PC-9 (cell line): ENCODE data around the gene SPATS2L. TPM values are rescaled to one million over a fixed set of nuclear protein-coding genes. Genes with fewer than 3 reads are reported as not detected.

Experiments used
- BruUV-seq: library from RNA; stranded (reverse); fragments of 400-500 nt; replicated peaks from 2 replicates; lab custom pipeline; 2021; lab: Mats Ljungman, UMichigan
- CTCF ChIA-PET: fragments of 300-600 bp; sonication (Branson Sonifier 250); formaldehyde crosslinking; loops from one replicate; lab custom pipeline; 2022; ENCODE audit warnings: antibody characterized with exemption; lab: Charles Lee
- POLR2A ChIA-PET: fragments of 300-600 bp; sonication (Branson Sonifier 250); formaldehyde crosslinking; loops from one replicate; lab custom pipeline; 2022; ENCODE audit warnings: antibody characterized with exemption; ENCODE audit not compliant: unreplicated experiment; lab: Charles Lee
- DNase-seq, 2 experiments: peaks; one replicate each; pipeline versions ENCODE4 v3.0.0 to v3.0.0-alpha.2; 2015 to 2022; ENCODE audit warnings: mixed read lengths in 1 of 2
- H2AFZ ChIP-seq: fragments of 200-600 bp; sonication (generic); 2 replicates; pipeline ENCODE4 v1.8.1; 2017; ENCODE audit warnings: antibody characterized with exemption
- H3F3A ChIP-seq: fragments of 200-600 bp; sonication (generic); 2 replicates; pipeline ENCODE4 v1.8.1; 2017; ENCODE audit warnings: antibody characterized with exemption, mild to moderate bottlenecking, low read depth; ENCODE audit not compliant: insufficient read depth
- H3K27ac ChIP-seq: fragments of 200-600 bp; sonication (generic); 2 replicates; pipeline ENCODE4 v1.6.1; 2016; ENCODE audit warnings: mixed run types
- H3K27me3 ChIP-seq: fragments of 200-600 bp; sonication (generic); 2 replicates; pipeline ENCODE4 v1.6.1; 2016; ENCODE audit warnings: low read depth, mixed run types; ENCODE audit not compliant: insufficient read depth
- H3K36me3 ChIP-seq: fragments of 200-600 bp; sonication (generic); 2 replicates; pipeline ENCODE4 v1.6.1; 2016; ENCODE audit warnings: low read depth, mixed run types
- H3K4me1 ChIP-seq: fragments of 200-600 bp; sonication (generic); replicated peaks from 2 replicates; pipeline ENCODE4 v1.6.1; 2016; ENCODE audit warnings: mixed run types; ENCODE audit not compliant: insufficient read depth
- H3K4me2 ChIP-seq: fragments of 200-600 bp; sonication (generic); 2 replicates; pipeline ENCODE4 v1.6.1; 2017; ENCODE audit warnings: mixed run types
- H3K4me3 ChIP-seq: fragments of 200-600 bp; sonication (generic); 2 replicates; pipeline ENCODE4 v1.6.1; 2016; ENCODE audit warnings: mixed run types
- H3K79me2 ChIP-seq: fragments of 200-600 bp; sonication (generic); 2 replicates; pipeline ENCODE4 v1.6.1; 2017; ENCODE audit warnings: low read depth, mixed run types
- H3K9me2 ChIP-seq: fragments of 200-600 bp; sonication (generic); 2 replicates; pipeline ENCODE4 v1.8.1; 2017; ENCODE audit warnings: mild to moderate bottlenecking; ENCODE audit not compliant: insufficient read depth
- H3K9me3 ChIP-seq: fragments of 200-600 bp; sonication (generic); 2 replicates; pipeline ENCODE4 v1.8.1; 2016; ENCODE audit warnings: low read depth; ENCODE audit not compliant: insufficient read depth
- H4K20me1 ChIP-seq: fragments of 200-600 bp; sonication (generic); 2 replicates; pipeline ENCODE4 v1.8.1; 2017; ENCODE audit not compliant: insufficient read depth
- CTCF ChIP-seq: fragments of 200-600 bp; sonication (generic); conservative IDR thresholded peaks from 2 replicates; pipeline ENCODE4 v1.6.1; 2017; ENCODE audit warnings: mixed run types, antibody characterized with exemption, mild to moderate bottlenecking, moderate library complexity
- EZH2 ChIP-seq: fragments of 200-600 bp; sonication (generic); IDR thresholded peaks from 2 replicates; pipeline ENCODE4 v1.8.0; 2017; ENCODE audit warnings: antibody characterized with exemption, low read depth
- intact Hi-C: fragments of 100-400 bp; cut with micrococcal nuclease; formaldehyde crosslinking; loops from one replicate; pipeline ENCODE4 v1.10.0; 2022; ENCODE audit not compliant: unreplicated experiment
- total RNA-seq: library from RNA; stranded (reverse); gene quantifications from 2 replicates; pipeline ENCODE4 v1.2.3, GENCODE V29; 2021

Gene SPATS2L
- total RNA-seq, 1 experiment from 2014 or later: 199 TPM

- Histone ChIP-seq H3K9me2 (no peaks in the 10 kb centered on the region), H3K4me2 (no peak overlapping the region), H3K27ac (no peak overlapping the region), H3K27me3 (no peaks in the 10 kb centered on the region), H3K4me3 (no peak overlapping the region), H3K4me1 (peaks cover 58% of the 10 kb centered on the region), H3K36me3 (0 out of 2 replicates have a peak, but pooled peaks cover 5% of the 10 kb centered on the region), H4K20me1 (no peaks in the 10 kb centered on the region), H3K79me2 (peaks cover 100% of the 10 kb centered on the region), H3K9me3 (peaks cover 3% of the 10 kb centered on the region; the same call in 1 of the 2 replicates), H2AFZ (no peak overlapping the region), H3F3A (peaks cover 26% of the 10 kb centered on the region)
- no peak for TF ChIP-seq EZH2
- no peak for TF ChIP-seq CTCF
- intact Hi-C loops: no loop called here
- POLR2A ChIA-PET: interaction anchor here (0.6 kb wide), 1 partner anchor 30 kb away, joined by 3 read pairs; no protein-coding TSS in a partner anchor
- CTCF ChIA-PET: no interaction called here
- DNase-seq: peak in 1 of 2 experiments; percentile 45
- no TSS peak for BruUV-seq
These were observed 15.5 kb downstream of the SPATS2L start for GRCh38 chr2:200321780-200322534.

GRCh38 chr2:200322607-200323006 lies 16.1 kb downstream of the SPATS2L start:
- H3K9me3 ChIP-seq: peaks cover 3% of the 10 kb centered on the region; the same call in 1 of the 2 replicates
- H3K9me2 ChIP-seq: no peaks in the 10 kb centered on the region
- ChIA-PET CTCF (no interaction called here), POLR2A (interaction anchor here (0.6 kb wide), 1 partner anchor 29 kb away, joined by 3 read pairs; no protein-coding TSS in a partner anchor)
- H3F3A ChIP-seq: peaks cover 20% of the 10 kb centered on the region
- H3K4me3 ChIP-seq: no peak overlapping the region
- peaks cover 51% of the 10 kb centered on the region for H3K4me1 ChIP-seq
- no TSS peak for BruUV-seq
- TF ChIP-seq EZH2 (no peak), CTCF (no peak)
- intact Hi-C loops: no loop called here
- no peak overlapping the region for H3K27ac ChIP-seq
- no peaks in the 10 kb centered on the region for H3K27me3 ChIP-seq
- H3K36me3 ChIP-seq: 0 out of 2 replicates have a peak, but pooled peaks cover 5% of the 10 kb centered on the region
- H2AFZ ChIP-seq: no peak overlapping the region
- H3K79me2 ChIP-seq: peaks cover 100% of the 10 kb centered on the region
- H4K20me1 ChIP-seq: no peaks in the 10 kb centered on the region
- no peak for DNase-seq
- H3K4me2 ChIP-seq: no peak overlapping the region

- TF ChIP-seq EZH2 (no peak), CTCF (no peak)
- Histone ChIP-seq H3K27me3 (no peaks in the 10 kb centered on the region), H3F3A (peaks cover 14% of the 10 kb centered on the region), H3K4me1 (peaks cover 34% of the 10 kb centered on the region), H3K79me2 (peaks cover 100% of the 10 kb centered on the region), H3K36me3 (0 out of 2 replicates have a peak, but pooled peaks cover 5% of the 10 kb centered on the region), H3K9me3 (peaks cover 3% of the 10 kb centered on the region; the same call in 1 of the 2 replicates), H3K9me2 (no peaks in the 10 kb centered on the region), H2AFZ (no peak overlapping the region), H3K4me3 (no peak overlapping the region), H4K20me1 (no peaks in the 10 kb centered on the region), H3K27ac (no peak overlapping the region), H3K4me2 (no peak overlapping the region)
- intact Hi-C loops: no loop called here
- DNase-seq: no peak
- CTCF ChIA-PET: no interaction called here
- POLR2A ChIA-PET: no interaction called here
- BruUV-seq: no TSS peak
These were observed 17.9 kb downstream of the SPATS2L start for GRCh38 chr2:200324362-200324761.
